Ureter (tissue), 1 donor: ENCODE measurements around the gene CFAP221. TPM values are rescaled to one million over a fixed set of nuclear protein-coding genes. Genes with fewer than 3 reads are reported as not detected.

Experiments
- DNase-seq: peaks from one replicate; pipeline ENCODE4 v3.0.0-alpha.2; 2020; ENCODE audit warnings: low spot score
- total RNA-seq: library from RNA; stranded (reverse); gene quantifications from one replicate; pipeline ENCODE4 v1.2.4, GENCODE V29; 2023
- donor health status: DM: yes; HTN: yes; CAD: no.

Gene CFAP221
- total RNA-seq, 1 donor from 2014 or later, result 2.8 TPM

DNA sequence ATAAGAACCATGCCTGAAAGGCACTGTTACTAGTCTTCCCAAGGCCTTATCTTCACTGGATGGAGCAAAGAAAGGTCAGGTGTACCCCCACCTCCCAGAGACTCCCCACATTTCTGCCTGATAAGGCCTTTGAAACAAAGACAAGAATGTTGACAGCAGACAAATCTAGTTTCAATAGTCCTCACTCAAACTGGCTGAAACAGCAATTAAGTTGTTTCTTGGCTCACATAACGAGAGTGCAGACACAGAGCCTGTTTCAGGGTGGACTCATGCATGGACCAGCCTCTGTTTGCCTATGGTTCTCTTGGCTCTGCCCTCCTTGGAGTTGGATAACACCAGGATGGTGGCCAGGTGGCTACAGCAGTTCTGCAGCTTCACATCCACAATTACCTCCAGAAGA, 7.5 kb upstream of the CFAP221 start:
- DNase-seq, result no peak

DNA sequence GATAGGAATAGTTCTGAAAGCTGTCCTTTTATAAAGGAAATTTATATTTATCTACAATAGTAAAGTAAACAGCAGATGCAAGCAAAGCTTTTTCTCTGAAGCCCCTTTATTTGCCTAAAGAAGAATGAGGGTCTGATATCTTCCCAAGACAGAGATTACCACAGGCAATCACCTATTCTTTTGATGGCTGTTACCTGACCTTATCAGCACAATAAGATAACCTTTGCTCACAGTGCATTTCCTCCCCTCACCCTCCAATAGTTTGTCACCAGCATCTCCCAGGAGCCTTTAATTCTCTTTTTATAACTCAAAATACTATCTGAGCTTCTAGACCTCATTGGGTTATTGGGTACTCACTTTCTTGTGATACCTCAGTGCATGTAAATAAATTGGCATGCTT, 6.5 kb upstream of the CFAP221 start:
- no peak for DNase-seq

DNA sequence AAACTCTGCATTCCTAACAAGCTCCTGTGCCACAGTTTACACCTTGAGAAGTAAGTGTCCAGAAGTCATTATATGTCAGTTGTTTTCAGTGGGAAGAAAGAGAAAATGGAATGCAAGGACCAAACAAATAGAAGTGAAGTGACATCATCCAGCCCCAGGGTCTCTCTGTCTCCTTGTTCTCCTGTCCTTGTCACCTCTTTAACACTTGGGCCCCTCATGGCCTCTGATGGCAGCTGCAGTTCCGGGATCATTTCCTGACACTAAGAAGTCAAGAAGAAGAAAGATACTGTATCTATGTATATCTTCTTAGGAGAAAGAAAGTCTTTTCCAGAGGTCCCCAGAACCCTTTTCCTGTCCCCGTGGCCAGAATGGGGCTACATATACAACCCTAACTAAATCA, 2.8 kb upstream of the CFAP221 start:
- no peak for DNase-seq

DNA sequence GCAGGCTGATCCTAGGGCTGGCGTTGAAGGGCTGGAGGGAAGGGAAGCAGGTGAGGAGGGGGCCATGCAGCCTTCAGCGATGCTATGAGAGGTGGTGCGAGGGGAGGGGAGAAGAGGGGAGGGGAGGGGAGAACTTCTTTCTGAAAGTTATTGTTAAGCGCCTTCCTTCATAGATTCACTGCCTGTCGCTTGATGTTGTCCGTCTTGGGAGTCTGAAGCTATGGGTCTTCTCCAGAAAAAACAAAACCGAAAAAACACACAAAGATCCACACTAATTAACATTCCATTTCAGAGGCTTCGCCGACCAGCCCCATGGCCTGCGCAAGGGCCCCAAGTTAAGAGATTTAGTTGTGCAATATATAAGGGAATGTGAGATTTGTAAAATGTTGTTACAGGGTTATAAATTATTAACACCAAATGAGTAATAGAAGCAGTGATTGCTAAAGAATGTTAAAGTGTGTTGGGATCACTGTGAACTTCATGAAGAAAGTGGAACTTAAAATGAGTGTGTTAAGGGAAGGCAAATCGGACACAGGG, 758 bp downstream of the CFAP221 start:
- DNase-seq, result no peak

DNA sequence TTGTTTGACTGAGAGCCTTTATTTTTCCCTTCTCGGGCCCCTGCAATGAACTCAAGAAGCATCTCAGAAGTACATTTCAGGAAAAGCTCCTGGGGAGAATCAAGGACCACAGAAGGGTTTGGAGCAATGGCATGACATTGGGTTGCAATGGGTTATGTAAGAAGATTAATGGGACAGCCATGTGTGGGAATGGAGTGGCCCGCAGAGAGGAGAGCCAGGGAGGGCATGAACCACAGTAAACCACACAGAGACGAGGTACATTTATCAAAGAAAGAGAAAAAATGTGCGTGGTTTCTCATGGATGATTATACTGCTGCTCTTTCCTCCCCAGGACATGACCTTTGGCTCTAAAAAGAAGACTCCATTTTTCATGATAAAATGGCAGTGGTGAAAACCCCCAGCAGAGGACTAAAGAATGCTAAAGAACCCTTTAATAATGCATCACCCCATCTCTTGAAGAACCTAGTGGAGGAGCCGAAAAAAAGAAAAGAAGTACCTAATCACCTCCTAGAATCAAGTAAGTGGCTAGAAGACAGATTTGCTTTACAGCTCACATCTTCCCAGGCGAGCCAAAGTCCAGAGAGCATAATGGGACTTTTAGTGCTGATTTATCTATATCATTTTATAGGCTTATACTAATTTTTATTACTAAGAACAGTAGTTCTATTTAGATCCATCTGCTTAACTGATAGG, 1.7 kb downstream of the CFAP221 start:
- DNase-seq, result no peak

DNA sequence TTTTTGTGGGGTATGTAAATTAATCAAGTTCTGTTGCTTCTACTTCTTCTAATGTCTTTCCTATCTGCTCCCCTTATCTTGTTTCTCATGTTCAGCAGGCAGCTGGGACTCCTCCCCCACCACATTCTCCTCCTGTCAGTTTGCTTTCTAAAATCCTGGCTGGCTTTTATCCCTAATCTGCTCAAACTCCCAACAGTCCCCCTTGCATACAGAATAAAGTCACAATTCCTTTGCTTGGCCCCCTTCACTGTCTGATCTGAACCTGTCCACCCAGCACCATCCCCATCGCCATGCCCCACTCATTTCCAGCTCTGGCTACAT, 2.2 kb downstream of the CFAP221 start:
- no peak for DNase-seq

DNA sequence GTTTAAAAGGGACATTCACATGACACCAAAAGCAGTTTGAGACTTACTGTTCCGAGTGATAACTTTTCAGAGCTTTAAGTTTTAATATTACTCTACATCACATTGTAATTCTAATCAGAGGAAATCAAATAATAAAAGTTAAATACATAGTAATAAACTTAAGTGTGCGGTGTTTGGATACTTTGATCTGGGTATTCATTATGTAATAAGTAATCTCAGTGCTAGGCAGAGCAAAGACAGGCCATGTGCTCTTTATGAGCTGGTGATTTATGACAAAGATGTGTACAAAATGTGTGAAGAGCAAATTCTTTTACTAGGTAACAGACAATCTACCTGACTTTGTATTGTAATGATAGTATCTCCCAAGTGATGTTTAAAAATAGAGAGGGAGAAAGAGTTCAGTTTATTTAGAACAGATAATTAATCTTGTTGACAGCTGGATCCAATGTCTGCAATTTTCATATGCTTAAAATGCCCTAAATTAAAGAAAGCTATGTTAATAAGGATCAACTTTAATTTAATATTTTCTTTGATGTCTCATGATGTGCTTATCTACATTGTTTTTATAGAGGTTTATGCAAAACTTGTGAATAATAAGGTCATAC, 4.4 kb downstream of the CFAP221 start:
- no peak for DNase-seq

DNA sequence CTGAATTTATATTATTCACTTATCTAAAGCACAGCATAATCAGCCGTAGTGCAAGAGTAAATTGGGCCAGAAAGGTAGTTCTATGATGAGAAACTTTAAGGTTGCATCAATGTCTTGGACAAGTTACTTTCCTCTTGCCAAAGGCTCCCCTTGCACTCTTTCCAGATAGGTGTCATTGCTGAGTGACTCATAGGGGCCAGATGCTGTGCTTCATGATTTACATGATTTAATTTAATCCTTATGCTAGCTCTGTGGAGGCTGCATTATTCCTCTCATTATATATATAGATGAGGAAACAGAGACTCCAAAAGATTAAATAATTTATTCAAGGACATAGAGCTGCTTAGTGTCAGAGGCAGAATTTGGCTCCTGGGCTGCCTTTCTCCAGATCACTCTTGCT, 5.0 kb downstream of the CFAP221 start:
- no peak for DNase-seq

DNA sequence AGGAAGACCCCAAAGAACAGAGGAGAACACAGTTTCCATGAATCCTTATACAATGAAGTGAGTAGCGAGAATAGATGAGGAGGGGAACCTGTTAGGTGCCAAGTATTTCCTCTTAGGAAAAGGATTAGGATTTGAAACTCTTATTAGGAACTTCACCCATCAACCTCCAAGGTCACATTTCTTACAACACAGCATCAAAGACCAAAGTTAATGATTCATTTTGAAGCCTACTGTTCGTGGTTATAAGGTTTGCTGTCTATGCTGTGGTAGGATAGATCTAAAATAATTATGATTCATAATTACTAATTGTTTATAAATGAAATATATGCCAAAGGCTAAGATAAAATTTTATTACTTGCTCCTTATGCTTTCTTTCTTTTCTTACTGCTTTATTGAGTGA, 6.1 kb downstream of the CFAP221 start:
- DNase-seq, result no peak

DNA sequence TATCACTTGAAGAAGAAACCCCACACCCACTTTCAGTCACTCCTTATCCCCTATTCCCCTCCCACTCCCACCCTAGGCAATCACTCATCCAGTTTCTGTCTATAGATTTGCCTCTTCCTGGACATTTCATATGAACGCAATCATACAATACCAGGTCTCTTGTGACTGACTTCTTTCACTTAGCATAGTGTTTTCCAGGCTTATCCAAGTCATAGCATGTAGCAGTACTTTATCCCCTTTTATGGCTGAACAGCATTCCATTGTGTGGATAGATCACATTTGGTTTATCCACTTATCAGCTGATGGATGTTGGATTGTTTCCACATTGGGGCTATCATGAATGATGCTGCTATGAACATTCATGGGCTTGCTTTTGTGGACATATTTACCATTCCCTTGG, 6.6 kb downstream of the CFAP221 start:
- DNase-seq, result no peak

DNA sequence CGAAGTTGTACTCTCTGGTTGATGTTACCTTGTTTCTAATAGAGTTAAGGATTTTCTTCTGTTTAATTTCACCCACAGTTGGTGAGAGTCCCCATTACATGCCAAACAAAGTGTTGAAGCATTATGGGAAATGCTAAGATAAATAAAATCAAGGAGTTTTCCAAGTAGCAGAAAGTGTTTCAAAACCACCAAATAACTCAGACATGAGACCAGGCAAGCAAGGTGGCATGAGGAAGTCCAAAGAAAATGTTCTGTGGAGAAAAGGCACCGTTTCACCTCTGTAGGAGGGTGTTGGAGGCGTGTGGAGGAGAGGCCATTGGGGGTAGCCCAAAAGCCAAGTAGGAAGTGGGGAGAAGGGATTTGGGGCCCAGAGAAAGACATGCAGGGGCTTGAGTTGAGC, 8.7 kb downstream of the CFAP221 start:
- no peak for DNase-seq

DNA sequence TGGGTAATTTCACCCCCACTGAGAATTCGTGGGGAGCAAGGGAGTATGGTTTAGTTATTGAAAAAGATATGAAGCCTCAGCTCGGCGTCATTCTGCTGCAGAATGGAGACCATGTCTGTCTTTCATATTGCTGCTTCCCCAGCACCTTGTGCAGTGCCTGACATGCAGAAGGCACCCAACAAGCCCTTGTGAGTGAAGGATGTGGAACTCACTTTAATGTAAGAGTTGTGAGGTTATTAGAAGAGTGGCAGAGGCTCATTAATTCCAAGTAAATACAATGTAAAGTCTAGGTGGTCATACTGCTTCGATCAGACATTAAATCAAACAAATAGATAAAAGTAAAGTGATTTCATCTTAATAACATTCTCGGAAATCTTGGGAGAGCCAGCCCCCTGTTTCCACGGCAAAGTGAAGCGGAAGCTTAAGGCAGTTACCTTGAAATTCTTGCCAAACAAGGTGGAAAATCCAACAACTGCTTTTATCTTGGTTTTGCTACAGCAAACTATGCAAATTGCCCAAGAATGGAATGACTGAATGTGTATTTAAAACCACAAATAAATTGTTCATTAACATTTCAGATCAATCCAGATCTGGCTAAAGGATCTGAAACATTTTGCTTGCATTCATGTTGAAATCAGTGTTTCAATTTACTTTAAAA, 9.6 kb downstream of the CFAP221 start:
- DNase-seq, result no peak

DNA sequence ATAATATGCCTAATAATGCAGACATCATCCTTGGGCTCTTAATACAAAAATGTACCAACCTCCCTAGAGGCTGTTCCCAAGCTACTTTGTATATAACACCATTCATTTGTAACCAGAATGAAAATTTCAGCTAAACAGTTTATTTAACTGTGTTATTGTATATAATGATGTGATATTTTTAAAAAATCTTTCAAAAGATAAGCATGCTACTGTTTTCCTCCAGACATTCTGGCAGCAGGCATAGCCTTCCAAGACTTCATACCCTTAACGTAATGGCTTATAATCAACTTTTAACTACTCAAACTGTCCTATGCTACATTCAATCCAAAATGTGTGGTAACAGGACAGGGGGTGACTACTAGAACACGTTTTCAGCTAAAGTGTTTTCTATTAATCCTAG, 21.2 kb downstream of the CFAP221 start:
- DNase-seq, result no peak

DNA sequence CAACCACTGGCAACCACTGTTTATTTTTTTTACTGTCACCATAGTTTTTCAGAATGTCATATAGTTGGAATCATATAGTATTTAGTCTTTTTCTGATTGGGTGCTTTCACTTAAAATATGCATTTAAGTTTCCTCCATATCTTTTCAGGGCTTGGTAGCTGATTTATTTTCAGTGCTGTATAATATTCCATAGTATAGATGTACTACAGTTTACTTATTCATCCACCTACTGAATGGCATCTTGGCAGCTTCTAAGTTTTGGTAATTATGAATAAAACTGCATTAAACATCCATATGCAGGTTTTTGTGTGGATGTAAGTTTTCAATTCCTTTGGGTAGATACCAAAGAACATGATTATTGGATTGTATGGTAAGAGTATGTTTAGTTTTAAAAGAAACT, 23.0 kb downstream of the CFAP221 start:
- no peak for DNase-seq

DNA sequence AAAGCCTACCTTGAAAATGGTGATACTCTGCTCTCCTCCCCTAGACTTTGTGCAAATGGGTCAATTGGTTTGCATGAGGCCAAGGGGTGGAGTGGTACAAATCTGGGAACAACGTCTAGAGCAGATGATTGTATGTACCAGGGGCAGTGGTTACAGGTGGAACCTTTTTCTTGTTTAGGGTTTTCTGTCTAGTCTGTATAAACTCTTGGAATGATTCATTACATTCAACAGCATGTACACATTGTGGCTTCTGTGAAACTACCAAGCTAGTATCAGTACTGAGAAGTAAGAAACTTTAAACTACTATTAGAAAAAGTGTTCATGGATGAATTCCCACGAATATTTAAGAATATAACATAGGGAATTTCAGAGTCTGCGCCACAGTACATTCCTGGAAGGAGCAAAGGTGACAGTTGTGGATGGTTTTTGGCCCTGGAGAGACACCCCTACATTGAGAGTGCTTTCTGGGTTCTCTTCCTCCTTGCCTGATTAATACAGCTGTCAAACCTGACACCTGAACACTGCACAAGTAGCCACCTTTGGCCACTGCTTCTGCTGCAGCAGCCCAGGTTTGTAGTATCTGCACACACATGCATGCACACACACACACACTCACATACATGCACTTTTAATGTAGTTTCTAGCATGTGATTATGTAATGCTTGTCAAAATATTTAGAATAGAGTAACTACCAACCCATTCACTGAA, 30.0 kb downstream of the CFAP221 start:
- DNase-seq, result no peak

DNA sequence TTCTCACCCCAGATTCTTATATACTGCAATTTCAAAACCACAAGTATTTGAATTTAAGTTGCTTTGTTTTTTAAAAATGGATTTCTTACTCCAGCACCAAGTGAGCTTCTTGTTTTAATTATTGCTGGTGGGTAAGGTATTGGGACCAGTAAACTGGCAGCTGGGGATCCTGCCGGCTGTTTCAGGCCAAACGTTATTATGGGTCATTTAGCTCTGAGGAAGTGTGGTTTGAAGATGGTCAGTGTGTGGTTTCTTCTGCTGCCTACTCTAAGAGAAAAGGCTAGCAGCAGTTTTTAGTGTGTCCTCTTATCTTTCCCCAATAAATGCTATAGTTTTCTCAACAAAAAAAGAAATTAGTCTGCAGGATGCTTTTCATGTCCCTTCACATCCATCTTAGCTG, 30.6 kb downstream of the CFAP221 start:
- DNase-seq, result no peak

DNA sequence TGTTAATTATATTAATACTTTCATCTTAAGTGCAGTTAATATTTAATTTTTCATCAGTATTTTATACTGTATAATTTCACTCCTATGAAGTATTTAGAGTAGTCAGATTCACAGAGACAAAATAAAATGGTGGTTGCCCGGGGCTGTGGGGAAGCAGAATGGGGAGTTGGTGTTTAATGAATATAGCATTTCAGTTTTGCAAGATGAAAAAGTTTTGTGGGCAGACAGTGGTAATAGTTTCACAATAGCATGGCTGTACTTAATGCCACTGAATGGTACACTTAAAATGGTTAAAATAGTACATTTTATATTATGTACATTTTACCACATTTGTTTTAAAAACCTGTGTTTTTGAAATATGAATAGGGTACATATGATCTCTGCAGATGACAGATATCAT, 31.2 kb downstream of the CFAP221 start:
- DNase-seq, result no peak

DNA sequence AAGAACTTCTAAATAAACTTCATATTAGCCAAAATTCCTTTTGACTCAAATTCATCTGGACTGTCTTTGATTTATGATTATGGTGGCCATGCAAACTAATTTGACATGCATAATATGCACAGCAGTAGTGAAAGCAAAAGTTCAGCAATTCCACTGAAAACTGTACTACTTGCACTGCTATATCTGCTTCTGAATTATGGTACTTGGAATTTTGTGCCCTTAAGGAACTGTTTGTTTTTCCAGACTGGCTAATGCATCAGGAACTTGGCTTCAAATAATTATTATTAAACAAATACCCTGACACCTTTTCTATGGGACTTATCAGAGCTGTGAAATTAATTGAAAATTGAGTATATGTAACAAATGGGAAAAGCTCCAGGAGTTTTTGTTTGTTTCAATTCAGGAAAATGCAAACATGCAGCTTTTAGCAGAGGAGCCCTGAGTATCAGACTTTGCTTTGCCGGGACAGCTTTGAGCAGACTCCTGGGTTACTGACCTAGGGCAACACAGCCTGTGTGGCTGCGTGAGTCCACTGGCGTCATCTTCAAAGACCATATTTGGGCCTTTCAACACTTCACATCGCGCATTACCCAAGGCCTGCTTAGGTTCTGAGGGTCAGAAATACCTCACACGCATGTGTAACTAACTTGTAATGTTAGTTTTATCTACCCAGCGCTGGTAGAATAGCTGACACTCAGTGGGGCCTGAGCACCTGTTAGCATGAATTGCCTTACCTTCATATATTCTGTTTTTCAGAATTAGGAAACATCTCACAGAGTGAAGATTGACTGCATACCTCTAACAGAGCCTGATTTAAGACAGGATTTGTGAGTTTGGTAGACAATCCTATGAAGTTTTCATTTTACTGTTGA, 35.4 kb downstream of the CFAP221 start:
- DNase-seq, result no peak

DNA sequence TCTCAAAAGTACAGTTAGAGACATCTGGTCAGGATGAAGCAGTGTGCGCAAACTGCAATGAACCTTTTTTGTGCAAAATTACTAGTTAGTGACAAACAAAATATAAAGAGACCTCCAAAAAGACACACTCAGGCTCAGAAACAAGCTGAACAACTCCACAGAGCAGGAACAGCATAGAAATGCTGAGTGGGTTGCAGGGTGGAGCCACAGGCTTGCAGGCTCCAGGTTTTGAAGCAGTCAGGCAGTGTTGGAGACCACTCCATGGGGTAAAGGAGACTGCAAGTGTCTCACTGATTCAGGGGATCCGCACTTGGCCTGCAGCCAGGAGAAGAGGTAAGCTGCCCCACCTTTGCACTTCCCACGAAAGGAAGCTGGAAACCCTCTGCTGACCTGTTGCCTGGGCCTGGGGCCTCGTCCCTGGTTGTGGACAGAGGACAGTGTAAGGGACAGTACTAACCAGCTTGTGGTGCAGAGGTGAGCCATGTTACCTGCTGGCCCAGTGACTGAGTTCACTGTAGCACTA, 36.4 kb downstream of the CFAP221 start:
- DNase-seq, result no peak

DNA sequence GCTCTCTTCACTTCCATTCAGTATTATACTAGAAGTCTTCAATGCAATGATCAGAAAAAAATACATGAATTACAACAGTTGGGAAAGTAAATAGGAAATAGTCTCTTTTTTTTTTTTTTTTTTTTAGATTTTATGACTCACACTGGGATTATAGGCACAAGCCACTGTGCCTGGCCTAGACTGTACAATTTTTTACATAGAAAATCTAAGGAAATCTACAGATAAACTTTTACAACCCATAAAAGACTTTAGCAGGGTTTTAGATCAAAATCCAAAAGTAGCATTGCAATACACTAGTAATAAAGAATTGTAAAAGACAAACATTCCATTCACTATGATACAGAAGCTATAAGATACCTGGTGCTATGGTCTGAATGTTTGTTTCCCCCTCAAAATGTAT, 39.0 kb downstream of the CFAP221 start:
- no peak for DNase-seq

DNA sequence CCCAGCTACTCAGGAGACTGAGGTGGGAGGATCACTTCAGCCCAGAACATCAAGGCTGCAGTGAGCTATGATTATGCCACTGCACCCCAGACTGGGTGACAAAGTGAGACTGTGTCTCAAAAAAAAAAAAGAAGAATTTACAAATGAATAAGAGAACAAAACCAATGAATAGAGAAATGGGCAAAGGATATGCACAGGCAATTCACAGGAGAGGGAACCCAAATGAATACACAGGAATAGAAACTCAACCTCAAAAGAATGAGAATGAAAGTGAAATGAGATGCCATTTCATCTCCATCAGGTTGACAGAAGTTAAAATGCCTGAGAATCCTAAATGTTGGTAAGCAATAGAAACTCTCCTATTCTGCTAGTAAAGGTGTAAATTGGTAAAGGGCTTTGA, 40.2 kb downstream of the CFAP221 start:
- DNase-seq, result no peak

DNA sequence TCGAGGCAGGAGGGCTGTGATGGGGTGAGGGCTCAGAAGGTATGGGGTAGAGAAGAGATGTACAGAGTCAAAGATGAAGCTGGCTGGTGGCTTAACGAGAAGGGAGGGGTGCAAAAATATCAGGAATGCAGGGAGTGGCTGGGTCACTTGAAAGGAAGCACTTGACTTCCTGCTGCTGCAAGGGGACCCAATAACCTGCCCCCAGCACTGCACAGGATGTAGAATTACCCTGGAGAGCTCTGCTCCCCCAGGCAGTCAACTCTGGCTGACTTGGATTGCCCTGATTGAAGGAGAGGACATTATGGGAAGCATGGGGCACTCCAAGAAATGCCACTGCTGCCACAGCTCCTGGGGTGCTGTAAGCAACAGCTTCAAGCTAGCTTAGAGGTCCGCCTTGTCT, 41.8 kb downstream of the CFAP221 start:
- DNase-seq, result no peak
